K562 (cell line): ENCODE measurements around the gene ATP7B. TPM values are rescaled to one million over a fixed set of nuclear protein-coding genes. Genes with fewer than 3 reads are reported as not detected.

ENCODE experiments used
- CCNT2 ChIP-seq: IDR thresholded peaks from 2 replicates; pipeline ENCODE4 v1.6.1; 2011; ENCODE audit warnings: borderline replicate concordance, low read depth, mild to moderate bottlenecking, moderate library complexity, mixed read lengths, low read length; ENCODE audit not compliant: insufficient read length; ENCODE audit errors: extremely low read depth
- CREBBP ChIP-seq: IDR thresholded peaks from one replicate; pipeline ENCODE4 v1.6.1; 2012; ENCODE audit warnings: low read depth, mild to moderate bottlenecking, control low read depth, inconsistent platforms, low read length
- ESRRA ChIP-seq: fragments of 450-650 bp; IDR thresholded peaks from 2 replicates; pipeline ENCODE4 v1.6.1; 2014; ENCODE audit warnings: low read depth, mild to moderate bottlenecking, moderate library complexity, borderline replicate concordance
- GTF2E2 ChIP-seq: fragments of 200-800 bp; sonication (Bioruptor generic); IDR thresholded peaks from 2 replicates; pipeline ENCODE4 v1.6.1; 2016; ENCODE audit warnings: missing genetic modification characterization, missing compliant biosample characterization
- JUND ChIP-seq, 2 experiments: IDR thresholded peaks; 2 replicates in 1 of 2; 3 replicates in 1 of 2; pipeline ENCODE4 v1.6.1; 2011; ENCODE audit warnings: borderline replicate concordance in 2 of 2, low read depth in 2 of 2, low read length in 2 of 2, improper control_type of control experiment in 1 of 2, missing biosample characterization in 1 of 2, missing genetic modification characterization in 1 of 2, missing genetic modification reagents in 1 of 2
- MAFF ChIP-seq: IDR thresholded peaks from 2 replicates; pipeline ENCODE4 v1.6.1; 2012; ENCODE audit warnings: low read length, improper control_type of control experiment
- MITF ChIP-seq: IDR thresholded peaks from 2 replicates; pipeline ENCODE4 v1.6.1; 2014; ENCODE audit warnings: antibody characterized with exemption
- NCOA1 ChIP-seq: fragments of 450-650 bp; IDR thresholded peaks from 2 replicates; pipeline ENCODE4 v1.6.1; 2016; ENCODE audit warnings: low read depth
- NCOA6 ChIP-seq: fragments of 450-650 bp; IDR thresholded peaks from 2 replicates; pipeline ENCODE4 v1.6.1; 2017; ENCODE audit warnings: mild to moderate bottlenecking
- NKRF ChIP-seq: fragments of 450-650 bp; IDR thresholded peaks from 2 replicates; pipeline ENCODE4 v1.6.1; 2016; ENCODE audit warnings: borderline replicate concordance
- NR2C1 ChIP-seq, 2 experiments: fragments of 450-650 bp; IDR thresholded peaks; 2 replicates each; pipeline ENCODE4 v1.6.1; 2017; ENCODE audit warnings: mild to moderate bottlenecking in 2 of 2, antibody characterized with exemption in 1 of 2, inconsistent platforms in 1 of 2, missing compliant biosample characterization in 1 of 2, missing genetic modification characterization in 1 of 2
- RNF2 ChIP-seq: sonication (generic); IDR thresholded peaks from 2 replicates; pipeline ENCODE4 v1.6.1; 2016
- SFPQ ChIP-seq: fragments of 200-400 bp; formaldehyde crosslinking; IDR thresholded peaks from 2 replicates; pipeline ENCODE4 v1.6.1; 2017; ENCODE audit warnings: mild to moderate bottlenecking, low read depth, low read length, moderate library complexity
- SMARCA4 ChIP-seq: fragments of 450-650 bp; IDR thresholded peaks from 2 replicates; pipeline ENCODE4 v1.6.1; 2016
- SOX6 ChIP-seq: fragments of 450-650 bp; IDR thresholded peaks from 2 replicates; pipeline ENCODE4 v1.6.1; 2014; ENCODE audit warnings: mild to moderate bottlenecking
- SRSF7 ChIP-seq: fragments of 200-400 bp; formaldehyde crosslinking; optimal IDR thresholded peaks from 2 replicates; pipeline ENCODE3; 2017; ENCODE audit warnings: mild to moderate bottlenecking, low read depth, low read length
- ZNF133 ChIP-seq: fragments of 250-450 bp; sonication (Bioruptor Pico); IDR thresholded peaks from 2 replicates; pipeline ENCODE4 v1.4.0; 2020; ENCODE audit warnings: mild to moderate bottlenecking
- ZNF197 ChIP-seq: fragments of 200-800 bp; sonication (Bioruptor generic); IDR thresholded peaks from 2 replicates; pipeline ENCODE4 v1.6.1; 2016; ENCODE audit warnings: low read depth, missing genetic modification characterization, missing compliant biosample characterization
- ZNF311 ChIP-seq: fragments of 250-450 bp; sonication (Bioruptor Pico); IDR thresholded peaks from 2 replicates; pipeline ENCODE4 v1.4.0; 2020; ENCODE audit warnings: mild to moderate bottlenecking, moderate library complexity
- polyA plus RNA-seq, 8 experiments: library from polyadenylated mRNA; depleted of rRNA in 4 of 8; stranded (reverse) in 5 of 8; unstranded in 3 of 8; fragments of >200 nt; fragmentation: Nextera tagmentation in 2 of 8; fragmentation: Illumina TruSeq in 1 of 8; extraction: Ambion mirVana in 2 of 8; extraction: Trizol in 1 of 8; gene quantifications; 2 replicates each; pipeline versions ENCODE4 v1.2.1 to v1.2.3, GENCODE V29; 2011 to 2014; ENCODE audit warnings: inconsistent platforms in 1 of 8, missing spikeins in 1 of 8
- total RNA-seq, 7 experiments: library from RNA; depleted of rRNA in 6 of 7; stranded (reverse); fragments of >200 nt in 6 of 7; fragmentation: Illumina TruSeq in 2 of 7; extraction: Trizol in 2 of 7; gene quantifications; 2 replicates each; pipeline versions ENCODE4 v1.2.1 to v1.2.3, GENCODE V29; 2011 to 2021; ENCODE audit warnings: low replicate concordance in 1 of 7
- TF ChIP-seq, protein P1 (sequence below): fragments of 250-450 bp; sonication (Bioruptor Pico); IDR thresholded peaks from 2 replicates; pipeline ENCODE4 v1.4.0; 2020; ENCODE audit warnings: mild to moderate bottlenecking

The ATP7B gene
- total and polyA plus RNA-seq, 9 of the 15 experiments (the other 6 are each of a cell fraction or from before 2014, with no cell fraction given), result 1.1 to 20.4 (median 8.5) TPM

DNA sequence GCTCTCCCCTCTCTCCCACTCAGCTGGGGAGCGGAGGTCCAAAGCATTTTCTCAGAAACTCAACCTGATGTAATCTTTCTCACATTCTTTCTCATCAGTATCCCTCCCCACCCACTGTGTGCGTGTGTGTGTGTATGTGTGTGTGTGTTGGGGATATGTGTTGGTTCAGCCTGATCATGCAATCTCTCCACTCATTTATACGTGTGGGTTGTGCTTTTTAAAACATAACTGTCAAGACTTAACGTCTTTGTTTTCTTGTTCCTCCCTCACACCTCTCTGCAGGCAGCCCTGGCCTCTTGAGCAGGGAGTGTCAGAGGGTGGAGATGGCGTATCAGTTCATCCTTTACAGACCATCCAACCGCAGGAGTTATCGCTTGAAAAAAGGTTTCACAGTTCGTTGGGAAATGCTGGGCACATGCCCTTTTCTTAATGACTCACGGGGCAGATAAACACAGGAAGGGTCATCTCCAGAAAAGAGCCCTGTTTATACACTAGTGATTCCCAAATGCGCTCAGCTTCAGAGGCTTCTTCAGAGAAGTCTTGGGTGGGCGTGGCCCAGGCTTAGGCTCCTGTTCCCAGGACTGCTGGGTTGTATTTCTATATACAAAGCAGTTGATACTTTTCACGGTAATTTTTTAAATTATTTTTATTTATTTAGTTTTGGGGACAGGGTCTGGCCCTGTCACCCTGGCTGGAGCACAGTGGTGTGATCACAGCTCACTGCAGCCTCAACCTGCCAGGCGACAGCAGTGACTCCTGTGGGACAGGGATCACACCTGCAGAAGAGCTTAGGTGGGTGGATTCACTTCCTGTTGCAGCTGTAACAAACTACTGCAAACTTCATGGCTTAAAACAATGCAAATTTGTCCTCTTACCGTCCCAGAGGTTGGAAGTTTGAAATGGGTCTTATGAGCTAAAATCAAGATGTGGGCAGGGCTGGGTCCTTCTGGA is 89.2 kb downstream of the ATP7B start (continued):
- peak; percentile 93 for TF ChIP-seq MITF
- TF ChIP-seq SFPQ, result no peak
- peak; percentile 52; the same call in 1 of the 2 replicates for TF ChIP-seq NCOA1
- TF ChIP-seq, protein P1, sequence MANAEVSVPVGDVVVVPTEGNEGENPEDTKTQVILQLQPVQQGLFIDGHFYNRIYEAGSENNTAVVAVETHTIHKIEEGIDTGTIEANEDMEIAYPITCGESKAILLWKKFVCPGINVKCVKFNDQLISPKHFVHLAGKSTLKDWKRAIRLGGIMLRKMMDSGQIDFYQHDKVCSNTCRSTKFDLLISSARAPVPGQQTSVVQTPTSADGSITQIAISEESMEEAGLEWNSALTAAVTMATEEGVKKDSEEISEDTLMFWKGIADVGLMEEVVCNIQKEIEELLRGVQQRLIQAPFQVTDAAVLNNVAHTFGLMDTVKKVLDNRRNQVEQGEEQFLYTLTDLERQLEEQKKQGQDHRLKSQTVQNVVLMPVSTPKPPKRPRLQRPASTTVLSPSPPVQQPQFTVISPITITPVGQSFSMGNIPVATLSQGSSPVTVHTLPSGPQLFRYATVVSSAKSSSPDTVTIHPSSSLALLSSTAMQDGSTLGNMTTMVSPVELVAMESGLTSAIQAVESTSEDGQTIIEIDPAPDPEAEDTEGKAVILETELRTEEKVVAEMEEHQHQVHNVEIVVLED (CRISPR knock-in tag), result no peak
- peak; percentile 64; the same call in 1 of the 2 replicates for TF ChIP-seq NR2C1 (IDR thresholded peaks at IDR 0.05)
- peak; percentile 81 for TF ChIP-seq NR2C1 (tag; IDR thresholded peaks at IDR 0.05)
- peak; percentile 61 for TF ChIP-seq CCNT2
- TF ChIP-seq NKRF, result no peak
- no peak for TF ChIP-seq NCOA6
- TF ChIP-seq SOX6, result peak; percentile 92
- no peak for TF ChIP-seq MAFF
- TF ChIP-seq GTF2E2 (tag), result 0 out of 2 replicates have a peak, but pooled peaks have one; percentile 15
- peak; percentile 76; the same call in 1 of the 2 replicates for TF ChIP-seq ESRRA
- TF ChIP-seq ZNF311, result no peak
- peak; percentile 95 for TF ChIP-seq RNF2
- no peak for TF ChIP-seq ZNF133 (CRISPR knock-in tag)
- TF ChIP-seq ZNF197 (CRISPR knock-in tag), result peak; percentile 53; the same call in 1 of the 2 replicates
- peak; percentile 92 for TF ChIP-seq SMARCA4
- no peak for TF ChIP-seq CREBBP
- TF ChIP-seq JUND (IDR thresholded peaks at IDR 0.05; ENCODE audit: borderline replicate concordance, low read depth, low read length), result peak; percentile 93
- peak; percentile 87; the same call in 2 of the 3 replicates for TF ChIP-seq JUND (tag; IDR thresholded peaks at IDR 0.05; ENCODE audit: borderline replicate concordance, low read depth, low read length)
- no peak for TF ChIP-seq SRSF7
